HEK293T (cell line): ENCODE measurements around the gene NCAPD2.

Source experiments
- ARNT ChIP-seq: fragments of 450-650 bp; IDR thresholded peaks from 2 replicates; pipeline ENCODE4 v1.6.1; 2017; ENCODE audit warnings: mild to moderate bottlenecking
- BHLHE40 ChIP-seq: fragments of 450-650 bp; IDR thresholded peaks from 2 replicates; pipeline ENCODE4 v1.6.1; 2016; ENCODE audit warnings: mild to moderate bottlenecking, moderate library complexity, borderline replicate concordance
- FOXA1 ChIP-seq: fragments of 450-650 bp; IDR thresholded peaks from 2 replicates; pipeline ENCODE4 v1.6.1; 2016; ENCODE audit warnings: mild to moderate bottlenecking
- HDGF ChIP-seq: fragments of 450-650 bp; IDR thresholded peaks from 2 replicates; pipeline ENCODE4 v1.6.1; 2017; ENCODE audit warnings: antibody characterized with exemption, borderline replicate concordance
- NFRKB ChIP-seq: fragments of 450-650 bp; IDR thresholded peaks from 2 replicates; pipeline ENCODE4 v1.6.1; 2016; ENCODE audit warnings: mild to moderate bottlenecking, moderate library complexity
- SP1 ChIP-seq: fragments of 450-650 bp; IDR thresholded peaks from 2 replicates; pipeline ENCODE4 v1.6.1; 2017
- SUZ12 ChIP-seq: fragments of 450-650 bp; IDR thresholded peaks from 2 replicates; pipeline ENCODE4 v1.6.1; 2016; ENCODE audit warnings: mild to moderate bottlenecking
- ZNF384 ChIP-seq: fragments of 450-650 bp; IDR thresholded peaks from 2 replicates; pipeline ENCODE4 v1.6.1; 2016

DNA sequence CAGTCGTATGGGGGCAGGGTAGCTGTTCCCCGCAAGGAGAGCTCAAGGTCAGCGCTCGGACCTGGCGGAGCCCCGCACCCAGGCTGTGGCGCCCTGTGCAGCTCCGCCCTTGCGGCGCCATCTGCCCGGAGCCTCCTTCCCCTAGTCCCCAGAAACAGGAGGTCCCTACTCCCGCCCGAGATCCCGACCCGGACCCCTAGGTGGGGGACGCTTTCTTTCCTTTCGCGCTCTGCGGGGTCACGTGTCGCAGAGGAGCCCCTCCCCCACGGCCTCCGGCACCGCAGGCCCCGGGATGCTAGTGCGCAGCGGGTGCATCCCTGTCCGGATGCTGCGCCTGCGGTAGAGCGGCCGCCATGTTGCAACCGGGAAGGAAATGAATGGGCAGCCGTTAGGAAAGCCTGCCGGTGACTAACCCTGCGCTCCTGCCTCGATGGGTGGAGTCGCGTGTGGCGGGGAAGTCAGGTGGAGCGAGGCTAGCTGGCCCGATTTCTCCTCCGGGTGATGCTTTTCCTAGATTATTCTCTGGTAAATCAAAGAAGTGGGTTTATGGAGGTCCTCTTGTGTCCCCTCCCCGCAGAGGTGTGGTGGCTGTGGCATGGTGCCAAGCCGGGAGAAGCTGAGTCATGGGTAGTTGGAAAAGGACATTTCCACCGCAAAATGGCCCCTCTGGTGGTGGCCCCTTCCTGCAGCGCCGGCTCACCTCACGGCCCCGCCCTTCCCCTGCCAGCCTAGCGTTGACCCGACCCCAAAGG lies 41.2 kb downstream of the NCAPD2 start:
- TF ChIP-seq HDGF (no peak), BHLHE40 (no peak), FOXA1 (no peak), ZNF384 (no peak), ARNT (no peak), SUZ12 (no peak), NFRKB (no peak), SP1 (no peak)
